HepG2 (cell line): ENCODE results near the gene MPZL3. TPM values are rescaled to one million over a fixed set of nuclear protein-coding genes. Genes with fewer than 3 reads are reported as not detected.
A peak's percentile ranks its signal among the peaks of the same experiment; 100 is the strongest.

ENCODE experiments used
- HMGXB4 ChIP-seq, 2 experiments: sonication (generic) in 1 of 2; formaldehyde crosslinking in 1 of 2; IDR thresholded peaks; 2 replicates each; pipeline versions ENCODE4 v1.4.0 to v1.6.1; 2018 to 2020; ENCODE audit warnings: missing genetic modification reagents in 2 of 2, borderline replicate concordance in 1 of 2, low read depth in 1 of 2, mild to moderate bottlenecking in 1 of 2, missing biosample characterization in 1 of 2
- HNF1B ChIP-seq: sonication (generic); formaldehyde crosslinking; IDR thresholded peaks from 2 replicates; pipeline ENCODE4 v1.5.1; 2020; ENCODE audit warnings: mild to moderate bottlenecking, moderate library complexity, missing genetic modification reagents
- NAIF1 ChIP-seq: sonication (generic); formaldehyde crosslinking; IDR thresholded peaks from 2 replicates; pipeline ENCODE4 v1.5.0; 2020; ENCODE audit warnings: mild to moderate bottlenecking, missing genetic modification reagents, borderline replicate concordance
- NFKB2 ChIP-seq: sonication (generic); formaldehyde crosslinking; IDR thresholded peaks from 2 replicates; pipeline ENCODE4 v1.4.0; 2020; ENCODE audit warnings: missing genetic modification reagents, borderline replicate concordance
- PITX1 ChIP-seq: sonication (generic); formaldehyde crosslinking; IDR thresholded peaks from 2 replicates; pipeline ENCODE4 v1.5.1; 2020; ENCODE audit warnings: mild to moderate bottlenecking, missing genetic modification reagents
- POGK ChIP-seq: sonication (generic); formaldehyde crosslinking; conservative IDR thresholded peaks from 2 replicates; pipeline ENCODE4 v1.8.0; 2022; ENCODE audit warnings: mild to moderate bottlenecking, moderate library complexity, missing genetic modification reagents
- POLR2AphosphoS5 ChIP-seq: IDR thresholded peaks from 2 replicates; pipeline ENCODE4 v1.6.1; 2012; ENCODE audit warnings: low read depth, low read length
- TCF12 ChIP-seq, 2 experiments: fragments of 450-650 bp in 1 of 2; sonication (generic) in 1 of 2; formaldehyde crosslinking in 1 of 2; IDR thresholded peaks; 2 replicates each; pipeline versions ENCODE4 v1.6.1 to v1.8.0; 2017 to 2022; ENCODE audit warnings: antibody characterized with exemption in 1 of 2, mild to moderate bottlenecking in 1 of 2, missing genetic modification reagents in 1 of 2, moderate library complexity in 1 of 2
- TGIF2 ChIP-seq: IDR thresholded peaks from 2 replicates; pipeline ENCODE4 v1.6.1; 2016; ENCODE audit warnings: control low read depth, missing compliant biosample characterization
- YEATS4 ChIP-seq: sonication (generic); formaldehyde crosslinking; IDR thresholded peaks from 2 replicates; pipeline ENCODE4 v1.4.0; 2020; ENCODE audit warnings: missing genetic modification reagents, borderline replicate concordance
- ZFY ChIP-seq: sonication (generic); formaldehyde crosslinking; IDR thresholded peaks from 2 replicates; pipeline ENCODE4 v1.4.0; 2020; ENCODE audit warnings: missing genetic modification reagents
- ZNF510 ChIP-seq: sonication (generic); formaldehyde crosslinking; IDR thresholded peaks from 2 replicates; pipeline ENCODE4 v1.4.0; 2020; ENCODE audit warnings: low read depth, mild to moderate bottlenecking, missing genetic modification reagents
- ZNF598 ChIP-seq: sonication (generic); formaldehyde crosslinking; IDR thresholded peaks from 2 replicates; pipeline ENCODE4 v1.5.1; 2020; ENCODE audit warnings: mild to moderate bottlenecking, missing genetic modification reagents, borderline replicate concordance
- ZNF710 ChIP-seq: sonication (generic); formaldehyde crosslinking; IDR thresholded peaks from 2 replicates; pipeline ENCODE4 v1.5.0; 2020; ENCODE audit warnings: mild to moderate bottlenecking, missing genetic modification reagents, borderline replicate concordance
- ZNF788 ChIP-seq: sonication (generic); formaldehyde crosslinking; IDR thresholded peaks from 2 replicates; pipeline ENCODE4 v1.5.0; 2020; ENCODE audit warnings: mild to moderate bottlenecking, missing genetic modification reagents, borderline replicate concordance
- ZNF878 ChIP-seq: sonication (generic); formaldehyde crosslinking; IDR thresholded peaks from 2 replicates; pipeline ENCODE4 v1.8.1; 2023; ENCODE audit warnings: mild to moderate bottlenecking, missing genetic modification reagents, moderate library complexity
- polyA plus RNA-seq, 8 experiments: library from polyadenylated mRNA; depleted of rRNA in 3 of 8; stranded (reverse) in 7 of 8; unstranded in 1 of 8; fragments of >200 nt; fragmentation: Illumina TruSeq in 4 of 8; extraction: Trizol in 4 of 8; gene quantifications; 2 replicates each; pipeline versions ENCODE4 v1.2.1 to v1.2.3, GENCODE V29; 2011 to 2016; ENCODE audit warnings: low read depth in 4 of 8, missing spikeins in 1 of 8, mixed read lengths in 1 of 8; ENCODE audit not compliant: insufficient read depth in 1 of 8
- total RNA-seq, 5 experiments: library from RNA; depleted of rRNA; stranded (reverse); fragments of >200 nt; fragmentation: Illumina TruSeq; extraction: Trizol; gene quantifications; 2 replicates each; pipeline ENCODE4 v1.2.3, GENCODE V29; 2016; ENCODE audit warnings: low read depth in 1 of 5
- TF ChIP-seq, protein P1 (sequence below): IDR thresholded peaks from 2 replicates; pipeline ENCODE4 v1.6.1; 2016; ENCODE audit warnings: mild to moderate bottlenecking

MPZL3 gene
- total and polyA plus RNA-seq, 2 of the 13 experiments (the other 11 are each of a cell fraction or from before 2014, with no cell fraction given) = 5.3 to 9.3 TPM

GRCh38 chr11:118263695-118264568, 11.8 kb upstream of the MPZL3 start, which contains the start of gene MPZL2 (continued):
- TF ChIP-seq HMGXB4 (CRISPR knock-in tag; IDR thresholded peaks at IDR 0.05; ENCODE audit: borderline replicate concordance in 1 of 2, low read depth in 1 of 2) (peak; percentile 31 to 62; a peak in 2 of 4 replicates), ZNF788 (CRISPR knock-in tag) (peak; percentile 49; the same call in 1 of the 2 replicates), ZNF710 (0 out of 2 replicates have a peak, but pooled peaks have one; percentile 22), POLR2AphosphoS5 (peak; percentile 57), HNF1B (CRISPR knock-in tag) (peak; percentile 56; the same call in 1 of the 2 replicates), PITX1 (peak; percentile 36; the same call in 1 of the 2 replicates), YEATS4 (CRISPR knock-in tag) (0 out of 2 replicates have a peak, but pooled peaks have one; percentile 21), POGK (0 out of 2 replicates have a peak, but pooled peaks have one; percentile 16), ZFY (peak; percentile 47; the same call in 1 of the 2 replicates), NFKB2 (CRISPR knock-in tag) (peak; percentile 50; the same call in 1 of the 2 replicates), ZNF878 (CRISPR knock-in tag) (no peak), NAIF1 (0 out of 2 replicates have a peak, but pooled peaks have one; percentile 64), TGIF2 (CRISPR knock-in tag) (no peak), ZNF598 (peak; percentile 19; the same call in 1 of the 2 replicates), TCF12 (IDR thresholded peaks at IDR 0.05) (no peak), TCF12 (CRISPR knock-in tag; IDR thresholded peaks at IDR 0.05) (0 out of 2 replicates have a peak, but pooled peaks have one; percentile 15), ZNF510 (CRISPR knock-in tag) (no peak)
- TF ChIP-seq, protein P1, sequence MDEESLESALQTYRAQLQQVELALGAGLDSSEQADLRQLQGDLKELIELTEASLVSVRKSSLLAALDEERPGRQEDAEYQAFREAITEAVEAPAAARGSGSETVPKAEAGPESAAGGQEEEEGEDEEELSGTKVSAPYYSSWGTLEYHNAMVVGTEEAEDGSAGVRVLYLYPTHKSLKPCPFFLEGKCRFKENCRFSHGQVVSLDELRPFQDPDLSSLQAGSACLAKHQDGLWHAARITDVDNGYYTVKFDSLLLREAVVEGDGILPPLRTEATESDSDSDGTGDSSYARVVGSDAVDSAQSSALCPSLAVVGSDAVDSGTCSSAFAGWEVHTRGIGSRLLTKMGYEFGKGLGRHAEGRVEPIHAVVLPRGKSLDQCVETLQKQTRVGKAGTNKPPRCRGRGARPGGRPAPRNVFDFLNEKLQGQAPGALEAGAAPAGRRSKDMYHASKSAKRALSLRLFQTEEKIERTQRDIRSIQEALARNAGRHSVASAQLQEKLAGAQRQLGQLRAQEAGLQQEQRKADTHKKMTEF (CRISPR knock-in tag) = peak; percentile 17; the same call in 1 of the 2 replicates
